Measurements from ENCODE around the gene TTYH2. TPM values are rescaled to one million over a fixed set of nuclear protein-coding genes. Genes with fewer than 3 reads are reported as not detected.

Gene TTYH2
- total RNA-seq, 6 experiments from 2014 or later, result 0.60 to 1.8 (median 1.3) TPM

- WGBS (ENCODE audit: insufficient coverage, low coverage, low lambda C conversion rate, missing lambda C conversion rate), result 35% methylated on average over 7 of the region's 10 CpGs
- ATAC-seq, result no peak
- Histone ChIP-seq H3K36me3 (peaks cover 0 to 3% (median 0%) of the 10 kb centered on the region in 4 donors), H3K27ac (no peak overlapping the region), H3K4me1 (peaks cover 0 to 17% (median 7%) of the 10 kb centered on the region in 4 donors), H3K27me3 (no peaks in the 10 kb centered on the region), H3K9me3 (no peaks in the 10 kb centered on the region), H3K4me3 (no peak overlapping the region)
- TF ChIP-seq POLR2A (IDR thresholded peaks at IDR 0.05) (no peak), CTCF (IDR thresholded peaks at IDR 0.05) (no peak)
- intact Hi-C loops (cut with DNase I), result no loop called here
- DNase-seq, result no peak
These were observed 13.3 kb upstream of the TTYH2 start for GRCh38 chr17:74200112-74200511.

- no peak overlapping the region for H3K27ac ChIP-seq
- TF ChIP-seq POLR2A (IDR thresholded peaks at IDR 0.05) (no peak), CTCF (IDR thresholded peaks at IDR 0.05) (no peak)
- H3K36me3 ChIP-seq, result peaks cover 0 to 13% (median 2%) of the 10 kb centered on the region in 4 donors
- H3K27me3 ChIP-seq, result no peaks in the 10 kb centered on the region
- H3K9me3 ChIP-seq, result no peaks in the 10 kb centered on the region
- H3K4me1 ChIP-seq, result peaks cover 0 to 20% (median 9%) of the 10 kb centered on the region in 4 donors
- intact Hi-C loops (cut with DNase I), result no loop called here
- H3K4me3 ChIP-seq, result no peak overlapping the region
- DNase-seq (no peak), ATAC-seq (no peak)
- WGBS (ENCODE audit: insufficient coverage, low coverage, low lambda C conversion rate, missing lambda C conversion rate), result 22% methylated on average over 7 of the region's 8 CpGs
These were observed 12.1 kb upstream of the TTYH2 start for GRCh38 chr17:74201250-74201649.

- ATAC-seq (no peak), DNase-seq (no peak)
- Histone ChIP-seq H3K36me3 (peaks cover 0 to 15% (median 2%) of the 10 kb centered on the region in 4 donors), H3K27ac (no peak overlapping the region), H3K27me3 (no peaks in the 10 kb centered on the region), H3K9me3 (no peaks in the 10 kb centered on the region), H3K4me1 (peaks cover 0 to 20% (median 9%) of the 10 kb centered on the region in 4 donors), H3K4me3 (no peak overlapping the region)
- WGBS (ENCODE audit: insufficient coverage, low coverage, low lambda C conversion rate, missing lambda C conversion rate), result 44% methylated on average over 6 of the region's 10 CpGs
- intact Hi-C loops (cut with DNase I), result no loop called here
- no peak for TF ChIP-seq CTCF (IDR thresholded peaks at IDR 0.05)
- TF ChIP-seq POLR2A (IDR thresholded peaks at IDR 0.05), result no peak
These were observed 11.4 kb upstream of the TTYH2 start for GRCh38 chr17:74201948-74202347.

GRCh38 chr17:74202938-74203337 lies 10.4 kb upstream of the TTYH2 start:
- H3K27ac ChIP-seq, result no peak overlapping the region
- no peak for ATAC-seq
- intact Hi-C loops (cut with DNase I), result no loop called here
- TF ChIP-seq CTCF (IDR thresholded peaks at IDR 0.05) (no peak), POLR2A (IDR thresholded peaks at IDR 0.05) (no peak)
- H3K36me3 ChIP-seq, result peaks cover 0 to 21% (median 5%) of the 10 kb centered on the region in 4 donors
- H3K27me3 ChIP-seq, result no peaks in the 10 kb centered on the region
- no peaks in the 10 kb centered on the region for H3K9me3 ChIP-seq
- WGBS (ENCODE audit: insufficient coverage, low coverage, low lambda C conversion rate, missing lambda C conversion rate), result 4% methylated on average over 7 of the region's 15 CpGs
- no peak for DNase-seq
- no peak overlapping the region for H3K4me3 ChIP-seq
- peaks cover 0 to 20% (median 9%) of the 10 kb centered on the region in 4 donors for H3K4me1 ChIP-seq

Measured in right lobe of liver (tissue), 6 donors.